Uterus (tissue), 4 donors: ENCODE data around the gene DRD2. TPM values are rescaled to one million over a fixed set of nuclear protein-coding genes. Genes with fewer than 3 reads are reported as not detected.

Source experiments
- DNase-seq, 2 donors: peaks; one replicate each; pipeline ENCODE4 v3.0.0-alpha.2; 2019 to 2020
- H3K27ac ChIP-seq, 2 donors: fragments of 200-600 bp; sonication (generic); 1 replicate in 1 of 2; 2 replicates in 1 of 2; pipeline ENCODE4 v1.5.1; 2016 to 2018
- H3K27me3 ChIP-seq, 2 donors: fragments of 200-600 bp; sonication (generic); one replicate each; pipeline ENCODE4 v1.5.1; 2018 to 2019; ENCODE audit warnings: control low read depth in 1 of 2
- H3K36me3 ChIP-seq, 2 donors: fragments of 200-600 bp; sonication (generic); one replicate each; pipeline ENCODE4 v1.5.1; 2019; ENCODE audit warnings: control low read depth in 1 of 2
- H3K4me1 ChIP-seq, 2 donors: fragments of 200-600 bp; sonication (generic); one replicate each; pipeline ENCODE4 v1.5.1; 2018 to 2019; ENCODE audit warnings: control low read depth in 1 of 2
- H3K4me3 ChIP-seq, 2 donors: fragments of 200-600 bp; sonication (generic); 1 replicate in 1 of 2; 2 replicates in 1 of 2; pipeline ENCODE4 v1.5.1; 2018 to 2019; ENCODE audit warnings: mild to moderate bottlenecking in 1 of 2
- H3K9me3 ChIP-seq, 2 donors: fragments of 200-600 bp; sonication (generic); one replicate each; pipeline ENCODE4 v1.5.1; 2019; ENCODE audit warnings: control low read depth in 1 of 2
- CTCF ChIP-seq, 4 experiments: fragments of 200-600 bp in 2 of 4; fragments of 450-650 bp in 2 of 4; sonication (generic) in 2 of 4; IDR thresholded peaks; one replicate each; pipeline ENCODE4 v1.5.1; 2016 to 2019; ENCODE audit warnings: antibody characterized with exemption in 4 of 4, mild to moderate bottlenecking in 2 of 4, moderate library complexity in 1 of 4
- POLR2A ChIP-seq, 2 donors: fragments of 450-650 bp; IDR thresholded peaks; one replicate each; pipeline ENCODE4 v1.6.1; 2016; ENCODE audit warnings: antibody characterized with exemption in 2 of 2, mild to moderate bottlenecking in 1 of 2, moderate library complexity in 1 of 2
- intact Hi-C: fragments of 100-400 bp; cut with DNase I; formaldehyde crosslinking; loops from one replicate; pipeline ENCODE4 v1.15.1; 2023; ENCODE audit warnings: low total_unique reads
- total RNA-seq, 4 donors: library from RNA; depleted of rRNA in 3 of 4; stranded (reverse); fragments of >200 nt in 3 of 4; gene quantifications; one replicate each; pipeline versions ENCODE4 v1.1.0 to v1.2.4, GENCODE V29; 2014 to 2023
- donor health status: DM: yes; HTN: yes; CAD: no.

DRD2 gene
- total RNA-seq, 4 donors from 2014 or later = not detected

GRCh38 chr11:113448316-113448677 is 26.9 kb downstream of the DRD2 start:
- Histone ChIP-seq H3K27me3 (no peaks in the 10 kb centered on the region), H3K4me1 (no peaks in the 10 kb centered on the region), H3K9me3 (no peaks in the 10 kb centered on the region), H3K36me3 (no peaks in the 10 kb centered on the region), H3K4me3 (no peak overlapping the region), H3K27ac (no peak overlapping the region)
- TF ChIP-seq CTCF (IDR thresholded peaks at IDR 0.05) (no peak), POLR2A (IDR thresholded peaks at IDR 0.05) (no peak)
- intact Hi-C loops = no loop called here
- DNase-seq = no peak

GRCh38 chr11:113447621-113448315 is 27.4 kb downstream of the DRD2 start:
- no peaks in the 10 kb centered on the region for H3K36me3 ChIP-seq
- no peaks in the 10 kb centered on the region for H3K4me1 ChIP-seq
- H3K4me3 ChIP-seq = no peak overlapping the region
- no peaks in the 10 kb centered on the region for H3K27me3 ChIP-seq
- no peak for DNase-seq
- H3K27ac ChIP-seq = no peak overlapping the region
- H3K9me3 ChIP-seq = no peaks in the 10 kb centered on the region
- TF ChIP-seq POLR2A (IDR thresholded peaks at IDR 0.05) (no peak), CTCF (IDR thresholded peaks at IDR 0.05) (no peak)
- intact Hi-C loops = no loop called here

GRCh38 chr11:113446938-113447337 is 28.3 kb downstream of the DRD2 start:
- no peak for TF ChIP-seq CTCF (IDR thresholded peaks at IDR 0.05)
- TF ChIP-seq POLR2A (IDR thresholded peaks at IDR 0.05) = no peak
- Histone ChIP-seq H3K9me3 (no peaks in the 10 kb centered on the region), H3K27ac (no peak overlapping the region), H3K27me3 (no peaks in the 10 kb centered on the region), H3K4me3 (no peak overlapping the region), H3K36me3 (no peaks in the 10 kb centered on the region), H3K4me1 (no peaks in the 10 kb centered on the region)
- intact Hi-C loops = no loop called here
- no peak for DNase-seq

GRCh38 chr11:113446112-113446511 is 29.1 kb downstream of the DRD2 start:
- Histone ChIP-seq H3K36me3 (no peaks in the 10 kb centered on the region), H3K27ac (no peak overlapping the region), H3K9me3 (no peaks in the 10 kb centered on the region), H3K27me3 (no peaks in the 10 kb centered on the region), H3K4me3 (no peak overlapping the region), H3K4me1 (no peaks in the 10 kb centered on the region)
- TF ChIP-seq POLR2A (IDR thresholded peaks at IDR 0.05) = no peak
- no peak for TF ChIP-seq CTCF (IDR thresholded peaks at IDR 0.05)
- DNase-seq = no peak
- intact Hi-C loops = no loop called here

GRCh38 chr11:113444502-113445123 is 30.6 kb downstream of the DRD2 start:
- Histone ChIP-seq H3K27ac (no peak overlapping the region), H3K4me3 (no peak overlapping the region), H3K27me3 (no peaks in the 10 kb centered on the region), H3K4me1 (no peaks in the 10 kb centered on the region), H3K9me3 (no peaks in the 10 kb centered on the region), H3K36me3 (no peaks in the 10 kb centered on the region)
- no peak for DNase-seq
- intact Hi-C loops = no loop called here
- no peak for TF ChIP-seq POLR2A (IDR thresholded peaks at IDR 0.05)
- TF ChIP-seq CTCF (IDR thresholded peaks at IDR 0.05) = no peak
